HepG2 (cell line): ENCODE data around the gene TNKS1BP1.

ENCODE experiments used
- FLYWCH1 ChIP-seq: sonication (generic); formaldehyde crosslinking; IDR thresholded peaks from 2 replicates; pipeline ENCODE4 v1.8.1; 2023; ENCODE audit warnings: mild to moderate bottlenecking, missing genetic modification reagents
- HHEX ChIP-seq: IDR thresholded peaks from 2 replicates; pipeline ENCODE4 v1.6.1; 2016; ENCODE audit warnings: control low read depth
- JUND ChIP-seq: sonication (generic); formaldehyde crosslinking; IDR thresholded peaks from 2 replicates; pipeline ENCODE4 v1.8.0; 2022; ENCODE audit warnings: mild to moderate bottlenecking, missing genetic modification reagents
- KLF11 ChIP-seq: IDR thresholded peaks from 2 replicates; pipeline ENCODE4 v1.6.1; 2016; ENCODE audit warnings: missing compliant biosample characterization
- RAD21 ChIP-seq: fragments of 450-650 bp; formaldehyde crosslinking; IDR thresholded peaks from 2 replicates; pipeline ENCODE4 v1.5.0; 2020; ENCODE audit warnings: mild to moderate bottlenecking
- YY1 ChIP-seq: IDR thresholded peaks from 2 replicates; pipeline ENCODE4 v1.6.1; 2011; ENCODE audit warnings: low read length, low read depth, moderate library complexity, mild to moderate bottlenecking; ENCODE audit not compliant: insufficient read depth, insufficient replicate concordance
- TF ChIP-seq, protein P1 (sequence below): fragments of 450-650 bp; IDR thresholded peaks from 2 replicates; pipeline ENCODE4 v1.6.1; 2017
- TF ChIP-seq, protein P2 (sequence below): sonication (generic); formaldehyde crosslinking; IDR thresholded peaks from 2 replicates; pipeline ENCODE4 v1.8.0; 2022; ENCODE audit warnings: missing genetic modification reagents, mild to moderate bottlenecking, moderate library complexity, borderline replicate concordance

DNA sequence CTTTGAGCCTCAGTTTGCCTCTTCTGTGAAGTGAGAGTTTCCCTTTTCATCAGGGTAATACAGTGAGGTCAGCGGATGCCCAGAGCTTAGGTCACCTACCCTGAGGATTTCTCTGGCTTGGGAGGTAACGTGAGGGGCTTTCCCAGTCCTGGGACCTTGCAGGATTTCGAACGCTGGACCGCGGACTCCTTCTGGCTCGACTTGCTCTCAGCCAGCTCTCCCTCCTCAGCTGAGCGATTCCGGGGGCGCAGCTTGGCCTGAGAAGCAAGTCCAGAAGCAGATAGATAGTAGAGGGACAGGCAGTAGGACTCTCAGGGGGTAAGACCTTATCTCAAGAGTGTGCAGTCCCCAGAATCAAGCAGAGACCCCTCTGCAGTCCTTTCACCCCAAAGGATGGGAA is 24.0 kb downstream of the TNKS1BP1 start:
- no peak for TF ChIP-seq FLYWCH1 (CRISPR knock-in tag)
- TF ChIP-seq HHEX (CRISPR knock-in tag) = no peak
- TF ChIP-seq RAD21 = no peak
- no peak for TF ChIP-seq KLF11 (CRISPR knock-in tag)
- TF ChIP-seq, protein P1, sequence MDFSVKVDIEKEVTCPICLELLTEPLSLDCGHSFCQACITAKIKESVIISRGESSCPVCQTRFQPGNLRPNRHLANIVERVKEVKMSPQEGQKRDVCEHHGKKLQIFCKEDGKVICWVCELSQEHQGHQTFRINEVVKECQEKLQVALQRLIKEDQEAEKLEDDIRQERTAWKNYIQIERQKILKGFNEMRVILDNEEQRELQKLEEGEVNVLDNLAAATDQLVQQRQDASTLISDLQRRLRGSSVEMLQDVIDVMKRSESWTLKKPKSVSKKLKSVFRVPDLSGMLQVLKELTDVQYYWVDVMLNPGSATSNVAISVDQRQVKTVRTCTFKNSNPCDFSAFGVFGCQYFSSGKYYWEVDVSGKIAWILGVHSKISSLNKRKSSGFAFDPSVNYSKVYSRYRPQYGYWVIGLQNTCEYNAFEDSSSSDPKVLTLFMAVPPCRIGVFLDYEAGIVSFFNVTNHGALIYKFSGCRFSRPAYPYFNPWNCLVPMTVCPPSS = no peak
- TF ChIP-seq, protein P2, sequence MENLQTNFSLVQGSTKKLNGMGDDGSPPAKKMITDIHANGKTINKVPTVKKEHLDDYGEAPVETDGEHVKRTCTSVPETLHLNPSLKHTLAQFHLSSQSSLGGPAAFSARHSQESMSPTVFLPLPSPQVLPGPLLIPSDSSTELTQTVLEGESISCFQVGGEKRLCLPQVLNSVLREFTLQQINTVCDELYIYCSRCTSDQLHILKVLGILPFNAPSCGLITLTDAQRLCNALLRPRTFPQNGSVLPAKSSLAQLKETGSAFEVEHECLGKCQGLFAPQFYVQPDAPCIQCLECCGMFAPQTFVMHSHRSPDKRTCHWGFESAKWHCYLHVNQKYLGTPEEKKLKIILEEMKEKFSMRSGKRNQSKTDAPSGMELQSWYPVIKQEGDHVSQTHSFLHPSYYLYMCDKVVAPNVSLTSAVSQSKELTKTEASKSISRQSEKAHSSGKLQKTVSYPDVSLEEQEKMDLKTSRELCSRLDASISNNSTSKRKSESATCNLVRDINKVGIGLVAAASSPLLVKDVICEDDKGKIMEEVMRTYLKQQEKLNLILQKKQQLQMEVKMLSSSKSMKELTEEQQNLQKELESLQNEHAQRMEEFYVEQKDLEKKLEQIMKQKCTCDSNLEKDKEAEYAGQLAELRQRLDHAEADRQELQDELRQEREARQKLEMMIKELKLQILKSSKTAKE (CRISPR knock-in tag) = no peak
- no peak for TF ChIP-seq JUND (CRISPR knock-in tag)
- no peak for TF ChIP-seq YY1
